C4-2B (cell line): ENCODE data around the gene MMP10.

Experiments used
- CTCF ChIP-seq: fragments of 450-650 bp; conservative IDR thresholded peaks from 2 replicates; pipeline ENCODE4 v1.5.1; 2017; ENCODE audit warnings: mild to moderate bottlenecking
- ZFX ChIP-seq: fragments of 450-650 bp; IDR thresholded peaks from 2 replicates; pipeline ENCODE4 v1.6.1; 2017

GRCh38 chr11:102788334-102788995 lies 8.0 kb upstream of the MMP10 start:
- no peak for TF ChIP-seq CTCF
- no peak for TF ChIP-seq ZFX
